HFFc6 (cell line): ENCODE data around the gene BRI3. TPM values are rescaled to one million over a fixed set of nuclear protein-coding genes. Genes with fewer than 3 reads are reported as not detected.
"Not testable (repeated sequence)": the region's sequence is repeated elsewhere in the genome, so short reads cannot be mapped to it uniquely, and the experiment has no call there.

Source experiments
- DNase-seq: peaks from one replicate; pipeline ENCODE4 v3.0.0-alpha.2; 2018
- H3K27ac Mint-ChIP-seq: 2 replicates; pipeline ENCODE4 v1.8.0; 2020; ENCODE audit warnings: mild to moderate bottlenecking, mixed read lengths
- H3K27me3 Mint-ChIP-seq: 2 replicates; pipeline ENCODE4 v1.8.0; 2021; ENCODE audit warnings: mild to moderate bottlenecking, moderate library complexity, mixed read lengths; ENCODE audit not compliant: insufficient read depth
- H3K36me3 Mint-ChIP-seq: 2 replicates; pipeline ENCODE4 v1.8.0; 2021; ENCODE audit warnings: low read depth, mixed read lengths
- H3K4me1 Mint-ChIP-seq: 2 replicates; pipeline ENCODE4 v1.8.0; 2020; ENCODE audit warnings: low read depth, mixed read lengths
- H3K4me3 Mint-ChIP-seq: 2 replicates; pipeline ENCODE4 v1.8.0; 2020; ENCODE audit warnings: mild to moderate bottlenecking, moderate library complexity, mixed read lengths
- H3K9me3 Mint-ChIP-seq: 2 replicates; pipeline ENCODE4 v1.8.0; 2020; ENCODE audit warnings: mild to moderate bottlenecking, mixed read lengths
- CTCF ChIP-seq: fragments of 200-600 bp; sonication (generic); IDR thresholded peaks from 2 replicates; pipeline ENCODE4 v1.5.0; 2021; ENCODE audit warnings: antibody characterized with exemption, mild to moderate bottlenecking
- total RNA-seq, 6 experiments: library from RNA; stranded (reverse); fragmentation: NEBNext Ultra II Directional; extraction: Animal tissue kit (Norgen Biotek cat#: 25700); gene quantifications; 2 replicates in 1 of 6; 3 replicates in 5 of 6; pipeline ENCODE4 v1.2.3, GENCODE V29; 2021

Gene BRI3
- total RNA-seq, 6 experiments from 2014 or later, result 288 to 304 (median 295) TPM

- TF ChIP-seq CTCF, result no peak
- Mint-ChIP-seq H3K9me3 (no peaks in the 10 kb centered on the region), H3K27ac (no peak overlapping the region), H3K27me3 (peaks cover 3% of the 10 kb centered on the region; the same call in 1 of the 2 replicates), H3K36me3 (peaks cover 20% of the 10 kb centered on the region), H3K4me3 (no peak overlapping the region), H3K4me1 (peaks cover 6% of the 10 kb centered on the region; the same call in 1 of the 2 replicates)
- DNase-seq, result no peak
Observed at GRCh38 chr7:98315318-98315993, 34.0 kb downstream of the BRI3 start.

- H3K9me3 Mint-ChIP-seq, H3K27ac Mint-ChIP-seq, H3K4me3 Mint-ChIP-seq, DNase-seq, H3K27me3 Mint-ChIP-seq, H3K4me1 Mint-ChIP-seq: not testable (repeated sequence)
- H3K36me3 Mint-ChIP-seq, result peaks cover 20% of the 10 kb centered on the region
Observed at GRCh38 chr7:98315994-98316527, 34.6 kb downstream of the BRI3 start.

- Mint-ChIP-seq H3K9me3 (no peaks in the 10 kb centered on the region), H3K27me3 (0 out of 2 replicates have a peak, but pooled peaks cover 3% of the 10 kb centered on the region), H3K36me3 (peaks cover 14% of the 10 kb centered on the region), H3K4me1 (peaks cover 6% of the 10 kb centered on the region; the same call in 1 of the 2 replicates), H3K4me3 (no peak overlapping the region), H3K27ac (no peak overlapping the region)
- DNase-seq, result no peak
- TF ChIP-seq CTCF, result no peak
Observed at GRCh38 chr7:98317366-98318040, 36.0 kb downstream of the BRI3 start.

- H3K4me3 Mint-ChIP-seq, result no peak overlapping the region
- H3K36me3 Mint-ChIP-seq, result peaks cover 14% of the 10 kb centered on the region
- H3K9me3 Mint-ChIP-seq, result no peaks in the 10 kb centered on the region
- peaks cover 17% of the 10 kb centered on the region for H3K4me1 Mint-ChIP-seq
- DNase-seq, result no peak
- H3K27ac Mint-ChIP-seq, result no peak overlapping the region
- no peak for TF ChIP-seq CTCF
- 0 out of 2 replicates have a peak, but pooled peaks cover 3% of the 10 kb centered on the region for H3K27me3 Mint-ChIP-seq
Observed at GRCh38 chr7:98319176-98319575, 37.7 kb downstream of the BRI3 start.

- TF ChIP-seq CTCF, result no peak
- 0 out of 2 replicates have a peak, but pooled peaks cover 3% of the 10 kb centered on the region for H3K27me3 Mint-ChIP-seq
- H3K9me3 Mint-ChIP-seq, result no peaks in the 10 kb centered on the region
- DNase-seq, result no peak
- peaks cover 19% of the 10 kb centered on the region for H3K4me1 Mint-ChIP-seq
- peaks cover 9% of the 10 kb centered on the region for H3K36me3 Mint-ChIP-seq
- H3K4me3 Mint-ChIP-seq, result no peak overlapping the region
- H3K27ac Mint-ChIP-seq, result no peak overlapping the region
Observed at GRCh38 chr7:98321301-98321700, 39.8 kb downstream of the BRI3 start.
